Medulla oblongata (tissue), 1 donor: ENCODE results near the gene ASPM.
"Not testable (repeated sequence)": the region's sequence is repeated elsewhere in the genome, so short reads cannot be mapped to it uniquely, and the experiment has no call there.

Experiments used
- DNase-seq: peaks from one replicate; pipeline ENCODE4 v3.0.0-alpha.2; 2015; ENCODE audit errors: extremely low spot score

The ASPM gene

DNA sequence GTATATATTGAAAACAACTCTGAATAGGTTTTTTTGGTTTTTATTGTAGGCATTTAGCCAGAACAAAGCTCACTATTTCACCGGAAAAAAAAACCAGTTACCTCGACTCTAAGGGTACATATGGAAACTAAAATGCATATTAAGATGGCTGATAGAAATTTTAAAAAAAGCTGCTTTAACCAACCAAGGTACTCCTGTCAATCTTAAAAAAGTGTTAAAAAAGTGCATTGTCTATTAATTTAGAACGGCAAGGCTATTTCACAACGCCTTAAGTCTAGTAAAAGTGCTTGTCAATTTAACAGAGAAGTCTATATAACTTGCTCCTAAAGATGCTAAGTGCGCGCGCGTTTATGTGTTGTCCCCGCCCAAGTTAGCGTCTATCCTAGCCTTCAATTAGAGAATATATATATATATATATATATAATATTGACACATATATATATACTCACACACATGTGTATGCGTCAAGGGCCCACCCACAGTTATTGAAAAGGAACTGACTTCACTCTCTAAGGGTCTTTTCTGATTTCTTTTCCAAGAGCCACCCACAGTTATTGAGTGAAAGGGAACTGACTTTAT is 934 bp downstream of the ASPM start:
- DNase-seq = no peak

DNA sequence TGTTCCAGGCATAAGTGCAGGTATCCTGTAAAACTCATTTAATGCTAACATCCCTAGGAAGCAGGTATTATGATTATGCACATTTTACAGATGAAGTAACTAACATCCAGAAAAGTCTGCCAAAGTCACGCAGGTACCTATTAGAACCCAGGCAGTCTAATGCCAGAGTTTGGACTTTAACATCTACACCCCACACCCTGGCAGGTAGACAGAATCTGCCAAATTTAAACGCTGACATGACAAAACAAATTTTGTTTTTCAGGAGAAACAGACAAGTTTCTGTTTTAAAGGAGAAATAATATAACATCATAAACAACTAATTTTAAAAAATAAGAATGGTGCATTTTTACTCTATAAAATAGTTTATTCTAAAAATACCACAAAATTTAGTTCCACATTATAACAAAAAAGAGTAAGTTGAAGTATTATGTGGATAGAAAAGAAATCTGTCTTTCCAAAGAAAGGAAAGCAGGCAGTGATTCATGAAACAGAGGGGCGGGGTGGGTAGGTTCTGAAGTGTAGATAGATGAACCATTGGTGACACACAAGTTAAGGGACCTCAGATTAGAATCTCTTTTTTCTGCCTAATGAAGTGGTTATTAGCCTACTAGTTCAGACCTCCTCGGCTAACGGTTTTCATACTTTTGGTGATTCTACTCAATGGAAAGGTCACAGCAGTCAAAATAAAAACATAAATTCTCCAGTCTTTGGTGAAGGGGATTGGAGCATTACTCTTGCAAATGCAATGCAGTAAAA is 1.7 kb downstream of the ASPM start:
- no peak for DNase-seq

DNA sequence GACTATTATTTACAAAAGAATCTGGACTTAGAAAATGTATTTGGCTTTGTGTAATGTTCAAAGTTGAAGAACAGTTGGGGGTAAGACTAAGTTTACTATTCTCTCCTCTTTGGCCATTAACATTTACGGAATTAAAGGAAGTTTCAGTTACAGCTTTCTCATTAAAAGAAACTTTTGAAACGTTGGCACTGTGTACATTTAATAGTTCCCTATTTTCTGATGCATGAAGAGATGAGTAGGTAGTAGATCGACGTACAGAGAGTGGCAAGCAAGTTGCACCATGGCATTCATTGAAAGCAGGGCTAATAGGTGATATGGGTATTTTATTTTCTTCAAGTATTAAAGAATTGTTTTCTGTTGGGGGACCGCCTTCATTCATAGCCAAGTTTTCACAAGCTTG is 3.2 kb downstream of the ASPM start:
- DNase-seq = no peak

DNA sequence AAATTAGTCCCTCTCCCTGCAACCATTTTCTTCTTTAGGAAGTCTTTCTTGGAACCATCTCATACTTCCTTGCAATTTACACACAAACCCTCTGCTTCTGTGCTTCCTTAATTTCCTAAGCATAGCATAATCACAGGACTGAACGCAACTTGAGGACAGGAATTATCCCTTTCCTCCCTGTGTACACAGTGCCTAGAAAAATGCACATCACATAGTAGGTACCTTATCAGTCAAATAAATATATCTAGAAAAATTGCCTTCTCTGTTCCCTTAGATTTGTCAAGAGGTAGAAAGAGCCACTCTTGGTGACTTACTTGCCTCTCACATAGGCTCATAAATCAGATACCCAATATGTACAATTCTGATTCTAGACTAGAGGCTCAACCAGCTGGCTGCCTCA is 4.9 kb downstream of the ASPM start:
- no peak for DNase-seq

DNA sequence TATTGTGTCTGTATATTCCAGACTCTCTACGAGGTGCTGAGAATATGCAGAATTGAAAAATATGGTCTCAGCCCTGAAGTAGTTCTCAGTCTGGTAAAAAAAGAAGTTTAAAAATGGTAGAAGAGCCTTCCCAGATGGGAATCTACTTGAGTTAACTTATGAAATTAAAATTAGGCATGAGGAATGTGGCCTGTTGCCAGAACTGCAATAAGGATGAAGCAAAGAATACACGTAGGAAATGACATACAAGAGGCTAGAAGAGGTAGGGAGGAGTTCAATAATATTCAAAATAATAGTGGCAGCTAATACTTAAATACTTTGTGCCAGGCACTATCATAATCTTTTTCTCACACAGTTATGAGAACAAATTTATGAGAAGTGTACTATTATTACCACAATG is 6.3 kb downstream of the ASPM start:
- DNase-seq = no peak

DNA sequence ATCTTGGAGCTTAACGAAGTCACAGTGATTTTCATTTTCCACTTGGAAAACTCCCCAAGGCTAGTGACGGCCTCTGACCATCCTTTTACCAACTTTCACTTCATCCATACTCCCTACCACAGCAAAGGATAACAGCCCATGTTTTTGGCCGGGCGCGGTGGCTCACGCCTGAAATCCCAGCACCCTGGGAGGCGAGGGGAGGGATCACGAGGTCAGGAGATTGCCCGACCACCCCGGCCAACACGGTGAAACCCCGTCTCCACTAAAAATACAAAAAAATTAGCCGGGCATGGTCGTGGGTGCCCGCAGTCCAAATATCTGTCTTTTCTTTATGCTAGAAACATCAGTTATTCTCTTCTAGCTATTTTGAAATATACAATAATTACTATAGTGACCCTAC is 7.3 kb downstream of the ASPM start:
- no peak for DNase-seq

DNA sequence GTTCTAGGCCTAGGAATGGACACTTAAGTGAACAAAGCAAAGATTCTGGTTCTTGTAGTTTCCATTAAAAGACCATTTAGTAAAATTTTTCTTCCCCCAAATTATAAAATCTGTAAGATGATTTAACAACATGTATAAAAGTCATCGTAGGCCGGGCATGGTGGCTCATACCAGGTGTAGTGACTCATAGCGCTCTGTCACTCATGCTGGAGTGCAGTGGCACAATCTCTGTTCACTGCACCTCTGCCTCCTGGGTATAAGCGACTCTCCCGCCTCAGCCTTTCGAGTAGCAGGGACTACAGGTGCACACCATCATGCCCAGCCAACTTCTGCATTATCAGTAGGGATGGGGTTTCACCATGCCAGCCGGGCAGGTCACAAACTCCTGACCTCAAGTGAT is 9.1 kb downstream of the ASPM start:
- DNase-seq = no peak

DNA sequence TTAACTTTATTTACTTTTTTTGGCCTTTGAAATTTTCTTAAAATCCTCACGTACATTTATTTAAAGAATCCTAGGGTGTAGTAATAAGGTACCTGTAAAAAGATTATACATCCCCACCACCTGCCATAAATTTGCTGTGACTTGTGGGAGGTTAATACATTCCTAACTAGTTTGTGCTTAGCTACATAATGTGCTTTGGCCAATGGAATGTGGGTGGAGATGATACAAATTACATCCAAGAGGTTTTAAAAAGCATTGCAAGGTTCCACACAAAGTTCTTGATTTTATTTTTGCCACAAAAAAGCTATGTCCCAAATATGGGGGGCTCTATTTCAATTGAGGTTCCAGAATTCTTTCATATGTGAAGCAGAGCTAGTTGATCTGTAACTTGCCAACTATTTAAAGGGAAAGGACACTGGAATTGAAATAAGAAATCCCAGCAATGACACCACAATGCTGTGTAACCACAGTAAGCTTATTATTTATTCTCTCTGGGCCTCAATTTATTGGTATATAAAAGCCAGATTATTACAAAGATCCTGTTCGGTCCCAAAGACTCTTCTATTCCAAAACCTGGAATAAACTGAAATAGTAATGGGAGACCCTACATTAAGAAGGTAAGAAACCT is 15.7 kb downstream of the ASPM start:
- DNase-seq = no peak

DNA sequence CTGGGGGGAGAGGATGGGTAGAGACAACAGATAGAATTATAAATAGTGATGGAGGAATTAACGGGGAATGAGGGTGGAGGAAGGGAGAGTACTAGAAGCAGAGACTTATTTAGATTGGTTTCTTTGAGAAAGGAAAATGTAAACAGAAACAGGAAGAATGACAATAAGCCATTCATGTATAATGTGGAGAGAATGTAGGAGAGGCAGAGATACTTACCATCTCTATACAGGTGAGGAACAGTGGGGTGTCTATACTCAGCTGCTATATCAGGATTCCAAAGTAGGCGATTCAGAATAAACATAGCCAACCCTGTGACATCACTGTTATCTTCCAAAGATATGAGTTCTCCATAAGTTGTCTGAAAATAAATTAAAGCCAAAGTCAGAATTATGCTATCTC is 16.8 kb downstream of the ASPM start:
- DNase-seq = no peak

DNA sequence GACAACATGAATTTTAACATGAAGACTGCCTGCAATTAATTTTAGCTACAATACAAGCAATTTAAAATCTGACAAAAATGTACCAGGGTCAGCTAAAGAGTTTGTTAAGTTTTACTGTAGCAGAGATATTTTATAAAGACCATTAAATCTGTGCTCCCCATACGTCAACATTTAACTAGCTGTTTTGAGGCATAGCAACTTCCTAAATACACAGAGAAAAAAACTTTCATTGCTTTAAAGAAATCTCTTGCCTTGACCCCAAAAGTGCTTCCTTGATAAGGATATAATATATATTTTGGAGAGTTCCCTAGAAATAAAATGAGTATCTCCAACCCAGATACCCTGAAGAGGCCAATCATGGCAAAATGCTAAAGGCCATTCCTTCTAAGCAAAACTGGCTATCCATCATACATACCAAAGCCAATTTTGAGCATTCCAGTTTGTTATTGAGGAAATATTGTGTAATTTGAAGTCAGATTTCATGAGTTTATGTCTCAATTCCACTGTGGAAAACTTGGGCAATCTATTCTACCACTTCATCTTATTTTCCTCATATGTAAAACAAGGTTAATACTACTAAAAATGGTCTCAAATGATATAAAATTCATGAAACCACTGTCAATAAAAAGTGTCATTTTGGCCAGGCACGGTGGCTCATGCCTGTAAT is 19.1 kb downstream of the ASPM start:
- DNase-seq = no peak

DNA sequence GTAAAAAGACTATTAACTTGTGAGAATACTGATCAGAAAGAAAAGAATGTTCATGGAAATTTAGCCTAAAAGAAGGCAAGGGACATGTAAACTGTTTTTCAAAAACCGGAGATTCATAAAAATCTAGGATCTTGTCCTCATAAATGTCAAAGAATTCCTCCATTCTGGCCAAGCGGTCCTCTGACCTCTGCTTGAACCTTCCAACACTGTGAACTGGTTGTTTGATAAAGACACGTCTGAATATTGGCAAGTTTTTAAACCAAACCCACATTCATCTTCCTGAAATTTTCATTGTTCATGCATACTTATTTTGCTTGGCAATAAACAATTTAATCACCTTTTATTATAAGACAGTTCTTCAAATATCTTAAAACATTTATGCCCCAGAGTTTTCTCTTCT is 19.8 kb downstream of the ASPM start:
- no peak for DNase-seq

DNA sequence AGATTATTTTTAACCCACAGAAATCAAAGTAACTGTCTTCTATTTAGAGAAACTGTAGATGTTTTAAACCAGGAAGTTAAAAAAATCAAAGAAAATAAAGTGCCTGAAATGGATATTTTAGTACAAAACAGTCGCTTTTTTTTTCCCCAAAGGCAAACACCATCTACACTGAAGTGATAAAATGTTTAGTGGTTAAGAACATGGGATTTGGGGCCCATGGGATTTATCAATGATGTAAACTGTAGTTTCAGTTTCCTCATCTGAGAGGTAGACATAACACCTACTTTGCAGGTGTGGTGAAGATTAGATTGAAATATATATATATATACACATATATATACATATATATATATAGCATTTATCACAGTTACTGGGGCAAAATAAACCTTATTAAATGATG is 22.1 kb downstream of the ASPM start:
- DNase-seq = no peak

DNA sequence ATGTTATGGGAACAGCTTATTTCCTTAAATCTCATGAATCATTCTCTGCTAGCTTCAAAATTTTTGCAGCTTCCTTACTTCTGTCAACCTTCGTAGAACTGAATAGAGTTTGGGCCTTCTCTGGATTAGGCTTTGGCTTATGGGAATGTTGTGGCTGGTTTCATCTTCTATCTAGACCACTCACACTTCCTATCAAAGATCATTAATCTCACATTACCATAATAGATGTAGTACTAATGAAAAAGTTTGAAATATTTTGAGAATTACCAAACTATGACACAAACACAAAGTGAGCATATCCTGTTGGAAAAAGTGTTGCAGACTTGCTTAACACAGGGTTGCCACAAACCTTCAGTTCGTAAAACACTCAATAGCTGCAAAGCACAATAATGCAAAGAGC is 30.3 kb downstream of the ASPM start:
- DNase-seq = no peak

DNA sequence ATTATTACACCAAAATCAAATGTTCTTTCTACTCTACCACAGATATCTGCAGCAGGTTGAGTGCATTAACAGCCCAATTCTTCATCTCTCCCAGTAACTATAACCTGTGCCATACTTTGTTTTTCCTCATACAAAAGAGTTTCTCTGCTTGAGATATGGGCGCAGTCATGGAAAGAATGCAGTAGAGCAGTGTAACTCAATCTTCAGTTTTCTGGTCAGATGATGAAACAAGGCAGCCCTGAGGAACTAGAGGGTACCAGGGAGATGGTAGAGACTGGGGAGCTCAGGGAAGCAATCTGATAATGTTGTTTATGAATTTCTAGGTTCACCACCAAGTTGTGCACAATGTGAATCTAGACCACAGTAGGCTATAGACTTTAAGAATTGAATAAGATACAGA is 39.6 kb downstream of the ASPM start:
- no peak for DNase-seq

DNA sequence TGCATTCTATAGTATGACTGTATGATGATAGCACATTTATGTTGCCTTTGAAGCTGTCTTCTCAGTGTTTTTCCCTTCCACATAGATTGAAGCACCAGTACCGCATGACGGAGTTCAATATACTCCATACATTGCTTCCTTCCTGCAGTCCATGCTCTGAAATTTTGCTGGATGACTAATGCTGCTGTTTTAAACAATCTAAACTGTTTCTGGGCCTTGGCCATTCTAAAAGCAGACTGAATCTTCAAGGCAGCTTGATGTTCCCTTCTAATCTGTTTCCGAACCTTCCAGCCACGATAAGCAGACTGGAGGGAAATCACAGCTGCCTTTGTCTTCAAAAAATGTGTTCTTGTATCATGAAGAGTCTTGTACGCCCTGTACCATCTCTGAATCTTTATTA is 43.2 kb downstream of the ASPM start:
- DNase-seq = peak; percentile 25

DNA sequence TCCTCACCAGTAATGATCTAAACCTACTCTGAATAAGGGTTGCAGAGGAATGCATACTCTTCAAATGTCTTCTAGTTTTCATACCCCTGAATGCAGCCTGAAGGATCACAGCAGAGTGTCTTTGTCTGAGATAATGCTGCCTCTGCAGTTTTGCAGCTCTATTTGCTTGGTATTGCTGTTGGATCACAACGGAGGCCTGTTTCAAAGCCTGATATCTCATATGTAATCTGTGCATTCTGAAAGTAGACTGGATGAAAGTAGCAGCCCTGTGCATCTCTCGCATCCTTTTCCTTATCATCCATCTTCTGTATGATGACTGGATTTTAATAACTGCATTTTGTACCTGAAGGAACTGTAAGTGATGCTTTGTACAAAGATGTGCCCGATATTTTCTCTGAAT is 44.5 kb downstream of the ASPM start:
- DNase-seq = peak; percentile 29

DNA sequence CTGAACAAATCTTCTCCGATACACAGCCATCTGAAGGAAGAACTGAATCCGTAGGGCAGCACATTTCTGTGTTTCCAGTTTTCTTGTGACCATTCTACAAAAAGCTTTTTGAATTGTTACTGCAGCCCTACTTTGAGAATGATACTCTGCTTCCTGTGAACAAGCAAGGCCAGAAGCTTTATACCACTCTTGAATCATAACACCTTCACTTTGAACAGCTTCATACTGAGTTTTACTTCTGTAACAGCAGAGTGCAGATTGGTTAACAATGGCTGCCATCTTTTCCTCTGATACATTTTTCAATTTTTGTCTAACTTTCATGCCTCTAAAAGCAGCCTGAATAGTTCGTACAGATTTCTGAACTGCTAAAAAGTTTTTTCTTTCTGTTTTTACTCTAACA is 45.8 kb downstream of the ASPM start:
- DNase-seq = peak; percentile 23

DNA sequence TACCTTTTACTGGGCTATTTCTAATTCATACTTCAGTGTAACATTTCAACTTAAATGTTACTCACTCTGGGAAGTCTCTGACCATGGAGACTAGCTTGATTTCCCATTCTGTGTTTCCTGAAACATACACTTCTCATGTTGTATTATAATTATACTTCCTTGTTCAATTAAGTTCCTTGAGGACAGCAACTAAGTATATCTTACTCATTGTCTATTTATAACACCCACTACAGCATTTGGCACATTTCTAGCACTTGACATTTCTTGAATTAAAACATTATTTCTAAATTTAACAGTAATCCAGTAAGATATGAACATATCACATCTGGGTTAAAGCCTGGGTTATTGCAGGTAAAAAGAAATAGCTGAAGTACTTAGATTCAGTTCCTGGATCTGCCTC is 47.0 kb downstream of the ASPM start:
- no peak for DNase-seq

DNA sequence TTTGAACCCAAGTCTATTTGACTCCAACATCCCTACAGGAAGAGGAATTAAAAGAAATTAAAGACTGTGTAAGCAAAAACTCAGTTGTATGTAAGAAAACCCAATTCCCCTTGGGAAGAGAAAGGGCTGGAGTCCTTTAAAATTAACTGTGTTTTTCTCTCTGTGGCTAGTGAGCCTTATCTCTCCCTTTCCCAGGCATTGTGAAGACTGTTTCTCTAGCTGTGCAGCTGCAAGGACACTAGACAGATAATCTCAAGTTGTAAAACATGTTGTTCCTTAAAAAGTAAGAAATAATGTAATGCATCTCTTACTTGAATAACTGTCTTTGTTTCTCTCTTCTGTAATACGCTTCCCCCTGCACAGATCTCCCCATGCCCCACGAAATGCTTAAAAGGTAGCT is 49.5 kb downstream of the ASPM start:
- DNase-seq = not testable (repeated sequence)

DNA sequence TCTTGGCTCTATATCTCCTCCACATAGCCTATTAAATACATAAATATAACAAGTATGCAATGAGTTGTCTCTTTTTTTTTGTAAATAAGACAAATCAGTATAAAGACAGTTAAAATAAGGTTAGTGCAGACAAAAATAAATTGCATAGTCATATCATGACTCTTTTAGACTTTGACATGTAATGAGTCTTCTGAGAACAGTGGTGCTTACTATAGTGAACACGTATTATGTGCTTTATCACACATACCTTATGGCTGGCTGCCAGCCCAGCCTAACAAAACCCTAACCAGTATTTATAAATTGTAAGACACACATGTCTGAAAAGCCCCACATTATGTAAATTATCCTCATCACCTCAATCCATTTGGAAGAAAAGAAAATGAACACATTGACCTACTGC is 50.3 kb downstream of the ASPM start:
- DNase-seq = no peak

DNA sequence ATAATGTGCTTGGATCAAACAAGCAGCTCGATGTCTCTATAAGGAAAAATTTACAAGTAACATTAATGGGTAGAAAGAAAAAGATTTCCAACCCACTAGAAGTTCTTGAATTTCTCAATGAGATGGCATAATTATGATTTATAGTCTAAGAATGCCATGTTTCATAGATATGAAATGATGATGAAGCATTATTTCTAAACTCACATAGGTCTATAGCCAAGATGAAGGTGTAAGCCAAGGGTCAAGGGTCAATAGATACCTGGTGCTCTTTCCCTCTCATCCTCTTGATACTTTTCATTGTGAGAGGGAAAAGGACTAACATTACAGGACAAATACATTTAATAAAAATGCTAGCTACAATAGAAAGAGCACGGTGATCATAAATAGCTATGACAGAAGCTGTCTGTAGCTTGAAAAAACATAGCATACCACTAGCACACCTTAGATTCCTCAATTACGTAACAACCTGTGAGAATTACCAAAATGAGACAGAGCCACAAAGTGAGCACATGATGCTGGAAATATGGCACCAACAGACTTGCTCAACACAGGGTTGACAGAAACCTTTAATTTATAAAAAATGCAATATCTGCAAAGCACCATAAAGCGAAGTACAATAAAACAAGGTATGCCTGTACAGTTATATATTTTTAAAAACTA is 53.1 kb downstream of the ASPM start:
- DNase-seq = no peak

DNA sequence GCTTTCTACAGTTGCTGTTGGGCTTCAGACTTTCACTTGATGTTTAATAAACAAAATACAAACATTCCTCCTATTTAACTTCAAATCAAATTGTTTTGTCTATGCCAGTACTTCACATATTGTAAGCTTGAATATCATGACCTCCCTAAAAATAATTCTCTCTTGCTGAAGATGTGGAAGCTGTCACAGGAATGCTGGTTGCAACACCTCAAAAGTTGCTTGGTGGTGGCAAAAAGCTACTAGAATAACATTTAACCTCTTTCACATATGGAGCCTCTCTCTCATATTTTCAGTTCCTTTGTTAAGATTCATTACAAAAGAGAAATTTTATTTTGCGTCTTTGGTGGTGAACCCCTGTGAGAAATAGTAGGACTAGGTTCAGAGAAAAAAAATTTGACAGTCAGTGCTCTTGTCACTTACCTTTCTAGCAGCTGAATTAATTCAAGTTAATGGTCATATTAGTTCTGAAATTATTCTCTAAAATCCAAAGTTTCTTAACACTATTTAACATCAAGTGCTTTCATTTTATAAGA is 53.9 kb downstream of the ASPM start:
- no peak for DNase-seq
